HEK293 (cell line): ENCODE data around the gene SYTL1.

ENCODE experiments used
- BCL11B ChIP-seq: fragments of 450-650 bp; formaldehyde crosslinking; IDR thresholded peaks from 2 replicates; pipeline ENCODE4 v1.5.1; 2016; ENCODE audit warnings: low read depth, missing biosample characterization, missing genetic modification characterization
- BCL6B ChIP-seq: fragments of 450-650 bp; formaldehyde crosslinking; IDR thresholded peaks from 2 replicates; pipeline ENCODE4 v1.5.1; 2017; ENCODE audit warnings: missing biosample characterization, missing genetic modification characterization
- FEZF1 ChIP-seq: fragments of 450-650 bp; formaldehyde crosslinking; IDR thresholded peaks from 2 replicates; pipeline ENCODE4 v1.5.1; 2016; ENCODE audit warnings: missing biosample characterization, missing genetic modification characterization
- GFI1B ChIP-seq: fragments of 450-650 bp; formaldehyde crosslinking; IDR thresholded peaks from 2 replicates; pipeline ENCODE4 v1.5.1; 2016; ENCODE audit warnings: missing biosample characterization, missing genetic modification characterization
- GLI4 ChIP-seq: fragments of 450-650 bp; formaldehyde crosslinking; IDR thresholded peaks from 2 replicates; pipeline ENCODE4 v1.5.1; 2016; ENCODE audit warnings: missing biosample characterization, missing genetic modification characterization
- HIC1 ChIP-seq: fragments of 450-650 bp; formaldehyde crosslinking; IDR thresholded peaks from 2 replicates; pipeline ENCODE4 v1.5.1; 2016; ENCODE audit warnings: missing biosample characterization, missing genetic modification characterization
- HOXA7 ChIP-seq: sonication (generic); formaldehyde crosslinking; IDR thresholded peaks from 2 replicates; pipeline ENCODE4 v1.8.1; 2022; ENCODE audit warnings: missing genetic modification reagents, borderline replicate concordance
- SALL2 ChIP-seq: fragments of 450-650 bp; formaldehyde crosslinking; IDR thresholded peaks from 2 replicates; pipeline ENCODE4 v1.5.0; 2017; ENCODE audit warnings: missing biosample characterization, mild to moderate bottlenecking, missing genetic modification characterization, borderline replicate concordance
- SETDB1 ChIP-seq: IDR thresholded peaks from one replicate; pipeline ENCODE4 v1.6.1; 2017; ENCODE audit warnings: mild to moderate bottlenecking, low read length, moderate library complexity, mixed read lengths; ENCODE audit not compliant: insufficient read length
- ZBTB26 ChIP-seq: fragments of 450-650 bp; formaldehyde crosslinking; optimal IDR thresholded peaks from 2 replicates; pipeline ENCODE3; 2016; ENCODE audit warnings: missing biosample characterization, mild to moderate bottlenecking, missing genetic modification characterization
- ZBTB6 ChIP-seq: fragments of 450-650 bp; formaldehyde crosslinking; IDR thresholded peaks from 2 replicates; pipeline ENCODE4 v1.5.1; 2017; ENCODE audit warnings: missing biosample characterization, missing genetic modification characterization
- ZEB2 ChIP-seq: fragments of 450-650 bp; formaldehyde crosslinking; IDR thresholded peaks from 2 replicates; pipeline ENCODE4 v1.5.1; 2016; ENCODE audit warnings: missing biosample characterization, missing genetic modification characterization
- ZNF132 ChIP-seq: fragments of 450-650 bp; formaldehyde crosslinking; IDR thresholded peaks from 2 replicates; pipeline ENCODE4 v1.5.1; 2017; ENCODE audit warnings: missing biosample characterization, missing genetic modification characterization, borderline replicate concordance
- ZNF146 ChIP-seq: fragments of 450-650 bp; formaldehyde crosslinking; IDR thresholded peaks from 2 replicates; pipeline ENCODE4 v1.5.1; 2016; ENCODE audit warnings: missing biosample characterization, missing genetic modification characterization
- ZNF148 ChIP-seq: fragments of 450-650 bp; formaldehyde crosslinking; IDR thresholded peaks from 2 replicates; pipeline ENCODE4 v1.5.0; 2017; ENCODE audit warnings: missing biosample characterization, missing genetic modification characterization, borderline replicate concordance
- ZNF221 ChIP-seq: fragments of 450-650 bp; formaldehyde crosslinking; IDR thresholded peaks from 2 replicates; pipeline ENCODE4 v1.5.1; 2017; ENCODE audit warnings: missing biosample characterization, missing genetic modification characterization, borderline replicate concordance
- ZNF24 ChIP-seq: fragments of 450-650 bp; formaldehyde crosslinking; IDR thresholded peaks from 2 replicates; pipeline ENCODE4 v1.5.1; 2016; ENCODE audit warnings: missing biosample characterization, missing genetic modification characterization
- ZNF280D ChIP-seq: fragments of 450-650 bp; formaldehyde crosslinking; IDR thresholded peaks from 2 replicates; pipeline ENCODE4 v1.5.1; 2016; ENCODE audit warnings: missing biosample characterization, missing genetic modification characterization
- ZNF391 ChIP-seq: fragments of 450-650 bp; formaldehyde crosslinking; IDR thresholded peaks from 2 replicates; pipeline ENCODE4 v1.5.1; 2016; ENCODE audit warnings: low read depth, missing biosample characterization, missing genetic modification characterization, borderline replicate concordance
- ZNF404 ChIP-seq: fragments of 450-650 bp; formaldehyde crosslinking; IDR thresholded peaks from 2 replicates; pipeline ENCODE4 v1.5.1; 2017; ENCODE audit warnings: missing biosample characterization, missing genetic modification characterization
- ZNF48 ChIP-seq: fragments of 450-650 bp; formaldehyde crosslinking; IDR thresholded peaks from 2 replicates; pipeline ENCODE4 v1.5.1; 2016; ENCODE audit warnings: missing biosample characterization, missing genetic modification characterization
- ZNF747 ChIP-seq: fragments of 450-650 bp; formaldehyde crosslinking; IDR thresholded peaks from 2 replicates; pipeline ENCODE4 v1.5.1; 2016; ENCODE audit warnings: missing biosample characterization, missing genetic modification characterization
- ZNF776 ChIP-seq: fragments of 450-650 bp; formaldehyde crosslinking; IDR thresholded peaks from 2 replicates; pipeline ENCODE4 v1.5.0; 2017; ENCODE audit warnings: missing biosample characterization, missing genetic modification characterization, borderline replicate concordance
- ZNF777 ChIP-seq: fragments of 450-650 bp; formaldehyde crosslinking; IDR thresholded peaks from 2 replicates; pipeline ENCODE4 v1.5.1; 2017; ENCODE audit warnings: missing biosample characterization, missing genetic modification characterization, borderline replicate concordance
- ZNF791 ChIP-seq: fragments of 450-650 bp; formaldehyde crosslinking; IDR thresholded peaks from 2 replicates; pipeline ENCODE4 v1.5.1; 2016; ENCODE audit warnings: missing biosample characterization, missing genetic modification characterization
- ZNF830 ChIP-seq: fragments of 450-650 bp; IDR thresholded peaks from 2 replicates; pipeline ENCODE4 v1.5.0; 2018; ENCODE audit warnings: missing biosample characterization, missing genetic modification characterization, low read depth, mild to moderate bottlenecking, moderate library complexity
- ZNF837 ChIP-seq: fragments of 450-650 bp; formaldehyde crosslinking; IDR thresholded peaks from 2 replicates; pipeline ENCODE4 v1.5.1; 2016; ENCODE audit warnings: missing biosample characterization, missing genetic modification characterization

SYTL1 gene

GRCh38 chr1:27341525-27342252 lies at the start of gene SYTL1 (continued):
- TF ChIP-seq ZBTB6 (tag by site-specific recombination): no peak; the same call in 1 of the 2 replicates
- TF ChIP-seq ZNF221: no peak
- no peak for TF ChIP-seq ZNF146 (tag by site-specific recombination)
- no peak for TF ChIP-seq SALL2 (tag by site-specific recombination)
- TF ChIP-seq BCL11B (tag by site-specific recombination): no peak
- peak; percentile 53; the same call in 1 of the 2 replicates for TF ChIP-seq ZNF391 (tag by site-specific recombination)
- no peak for TF ChIP-seq ZNF747
- no peak for TF ChIP-seq ZNF776 (tag by site-specific recombination)
- no peak for TF ChIP-seq ZNF48 (tag by site-specific recombination)
- TF ChIP-seq SETDB1: no peak
- peak; percentile 78 for TF ChIP-seq ZEB2
- TF ChIP-seq ZNF132: no peak
- TF ChIP-seq ZNF791: no peak
- TF ChIP-seq FEZF1 (tag by site-specific recombination): no peak
- TF ChIP-seq ZNF777 (tag by site-specific recombination): no peak
- peak; percentile 36 for TF ChIP-seq ZBTB26 (tag by site-specific recombination)
- peak; percentile 68 for TF ChIP-seq ZNF24 (tag by site-specific recombination)
- TF ChIP-seq HIC1: peak; percentile 51; the same call in 1 of the 2 replicates
- no peak for TF ChIP-seq ZNF837 (tag by site-specific recombination)
- TF ChIP-seq BCL6B (tag by site-specific recombination): no peak
- TF ChIP-seq ZNF830 (tag by site-specific recombination): no peak
- no peak for TF ChIP-seq ZNF148 (tag by site-specific recombination)
- TF ChIP-seq GLI4 (tag by site-specific recombination): no peak
- TF ChIP-seq GFI1B (tag by site-specific recombination): no peak
- no peak for TF ChIP-seq ZNF404 (tag by site-specific recombination)
- TF ChIP-seq ZNF280D (tag by site-specific recombination): no peak
- TF ChIP-seq HOXA7 (CRISPR knock-in tag): no peak
